Middle frontal gyrus (tissue), 1 donor: ENCODE results near the gene RAVER2.

Source experiments
- DNase-seq: peaks from one replicate; pipeline ENCODE4 v3.0.0-alpha.2; 2015; ENCODE audit warnings: low spot score; ENCODE audit errors: extremely low spot score

The RAVER2 gene

DNA sequence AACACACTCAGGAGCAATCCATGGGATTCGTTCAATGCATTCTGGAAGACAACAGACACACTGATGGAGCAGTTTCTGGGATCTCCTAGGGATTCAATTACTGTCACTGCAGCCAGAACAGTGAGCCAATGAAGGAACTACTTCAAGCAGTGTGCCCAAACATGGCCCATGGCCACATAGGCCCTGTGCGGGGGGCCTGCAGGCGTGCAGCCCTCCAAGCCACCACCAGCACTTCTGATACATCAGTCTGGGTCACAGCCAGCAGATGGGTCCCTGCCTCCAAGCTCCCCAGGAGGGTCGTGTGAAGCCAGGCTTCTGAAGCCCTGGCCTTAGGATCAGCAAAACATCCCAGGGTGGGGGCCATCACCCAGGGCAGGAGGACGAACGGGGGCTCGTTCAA is 99.3 kb downstream of the RAVER2 start:
- DNase-seq = no peak

DNA sequence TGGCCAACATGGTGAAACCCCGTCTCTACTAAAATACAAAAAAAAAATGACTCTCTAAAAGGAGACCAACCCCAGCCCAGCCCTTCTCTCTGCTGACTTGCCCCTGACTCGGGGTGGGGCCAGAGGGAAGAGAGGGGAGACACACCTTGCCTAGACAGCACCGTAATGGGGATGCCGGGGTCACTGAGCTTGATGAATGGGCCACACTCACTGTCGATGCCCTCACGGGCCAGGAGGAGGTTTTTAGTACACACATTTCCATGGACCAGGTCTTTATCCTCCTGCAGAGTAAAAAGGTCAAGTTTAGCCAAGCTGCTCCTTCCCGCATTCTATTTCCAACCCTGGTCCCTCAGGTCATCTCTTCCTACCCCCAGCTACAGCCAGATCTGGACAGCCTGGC is 99.7 kb downstream of the RAVER2 start:
- no peak for DNase-seq

- no peak for DNase-seq
Observed at GRCh38 chr1:64845831-64846425, 101.1 kb downstream of the RAVER2 start.

DNA sequence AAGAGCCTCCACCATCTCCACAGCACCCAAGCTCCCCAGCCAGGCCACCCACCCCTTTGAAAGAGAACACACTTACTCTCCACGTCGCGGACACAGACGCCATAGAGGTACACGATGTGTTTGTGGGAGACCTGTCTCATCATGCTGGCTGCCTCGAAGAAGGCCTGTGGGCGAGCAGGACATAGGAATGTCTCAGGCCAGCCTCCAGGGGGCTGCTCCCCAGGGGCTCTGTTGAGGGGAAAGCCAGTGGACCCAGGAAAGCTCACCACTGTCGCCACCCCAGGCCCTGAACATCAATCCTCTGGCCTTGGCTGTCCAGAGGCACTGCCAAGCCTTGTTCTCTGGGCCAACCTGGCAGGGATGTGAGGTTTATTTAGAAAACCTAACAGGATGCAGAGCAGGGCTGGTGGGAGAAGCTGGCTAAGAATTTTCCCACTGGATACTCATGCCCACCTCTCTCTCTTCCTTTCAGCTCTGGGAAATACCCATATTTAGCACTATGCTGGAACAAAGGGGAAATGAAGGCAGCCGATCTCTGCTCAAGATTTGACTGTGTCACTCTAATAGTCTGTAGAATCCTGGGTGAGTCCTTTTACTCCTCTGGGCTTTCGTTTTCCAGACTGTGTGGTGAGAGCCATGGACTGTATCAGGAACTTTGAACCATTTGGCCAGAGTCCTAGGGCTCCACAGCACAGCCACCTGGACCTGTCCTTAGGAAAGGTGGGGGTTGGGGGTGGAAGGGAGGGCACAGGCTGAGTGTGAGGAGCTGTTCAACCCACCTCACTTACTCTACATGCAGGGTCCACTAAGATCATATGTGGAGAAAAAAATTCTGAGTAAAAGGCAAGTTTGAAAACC is 101.9 kb downstream of the RAVER2 start:
- no peak for DNase-seq

GRCh38 chr1:64847666-64848065 is 102.8 kb downstream of the RAVER2 start:
- DNase-seq = no peak

GRCh38 chr1:64848136-64848535 is 103.3 kb downstream of the RAVER2 start:
- DNase-seq = no peak

- DNase-seq = no peak
Observed at GRCh38 chr1:64848803-64849202, 103.9 kb downstream of the RAVER2 start.

DNA sequence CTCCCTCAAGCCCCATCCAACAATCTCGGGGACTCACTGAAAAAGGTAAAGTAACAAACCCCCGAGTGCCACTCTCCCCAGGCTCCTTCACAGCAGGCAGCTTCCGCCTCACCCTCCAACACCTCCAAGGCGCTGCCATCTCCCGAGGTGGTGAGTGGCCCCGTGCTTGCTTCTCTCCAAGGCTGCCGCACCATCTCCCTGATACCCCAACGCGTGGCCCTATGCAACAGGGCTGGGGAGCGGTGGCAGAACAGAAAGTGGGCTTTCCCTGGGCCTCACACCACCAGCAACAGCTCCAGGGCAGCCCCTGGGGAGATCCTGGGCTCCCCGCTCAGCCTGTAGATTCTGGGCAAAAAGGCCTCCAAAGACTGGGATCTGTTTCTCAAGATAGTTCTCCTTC is 105.1 kb downstream of the RAVER2 start:
- DNase-seq = no peak

DNA sequence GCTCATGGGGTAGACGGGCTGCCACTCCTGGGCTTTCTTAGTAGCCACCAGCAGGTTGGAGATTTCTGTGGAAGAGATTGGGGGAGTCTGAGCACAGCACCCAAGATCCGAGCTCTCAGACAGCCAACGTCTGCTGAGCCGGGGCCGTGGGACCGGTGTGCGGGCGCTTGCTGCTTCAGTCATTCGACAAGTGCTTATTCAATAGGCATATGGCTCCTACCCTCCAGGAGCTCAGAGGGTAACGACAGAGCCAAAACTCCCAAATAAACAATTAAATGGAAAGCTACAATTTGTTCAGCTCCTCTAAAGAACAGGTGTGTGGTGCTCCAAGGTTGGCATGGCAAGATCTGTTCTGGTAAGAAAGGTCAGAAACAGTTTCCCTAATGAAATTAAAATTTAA is 106.0 kb downstream of the RAVER2 start:
- no peak for DNase-seq

DNA sequence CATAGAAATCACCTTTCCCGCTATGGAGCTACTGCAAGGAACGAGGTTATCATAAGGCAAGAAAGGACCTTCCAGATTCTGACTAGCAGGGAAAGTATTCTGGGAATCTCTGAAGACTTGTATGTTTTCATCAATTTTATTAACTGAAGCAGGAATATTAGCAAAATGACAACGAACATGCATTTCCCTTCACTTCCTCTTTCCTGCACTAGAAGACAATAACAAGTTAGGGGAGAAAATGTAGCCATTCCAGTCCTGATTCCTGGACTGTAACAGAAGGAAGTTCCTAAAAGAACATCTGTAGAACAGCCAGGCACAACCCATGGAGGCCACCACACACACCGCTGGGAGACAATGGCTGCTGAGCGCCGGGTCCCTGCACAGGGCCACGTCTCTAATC is 106.8 kb downstream of the RAVER2 start:
- no peak for DNase-seq

DNA sequence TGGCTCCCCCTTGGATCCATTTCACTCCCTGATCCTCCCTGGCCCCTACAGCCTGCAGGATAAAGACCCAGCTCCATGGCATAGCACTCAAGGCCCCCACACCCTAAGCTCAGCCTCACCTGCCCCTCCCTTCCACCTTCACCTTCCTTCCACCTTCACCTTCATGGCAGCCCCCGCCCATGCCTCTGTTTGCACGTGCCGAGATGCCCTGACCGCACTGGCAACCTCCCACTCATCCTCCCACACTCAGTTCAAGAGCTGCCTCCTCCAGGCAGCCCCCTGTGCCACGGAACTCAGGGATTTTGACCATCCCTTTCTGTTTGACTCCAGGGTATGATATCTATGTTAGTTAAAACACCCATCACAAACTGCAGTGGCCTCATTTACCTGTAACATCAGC is 109.8 kb downstream of the RAVER2 start:
- no peak for DNase-seq

GRCh38 chr1:64855557-64855956 is 110.7 kb downstream of the RAVER2 start:
- no peak for DNase-seq

DNA sequence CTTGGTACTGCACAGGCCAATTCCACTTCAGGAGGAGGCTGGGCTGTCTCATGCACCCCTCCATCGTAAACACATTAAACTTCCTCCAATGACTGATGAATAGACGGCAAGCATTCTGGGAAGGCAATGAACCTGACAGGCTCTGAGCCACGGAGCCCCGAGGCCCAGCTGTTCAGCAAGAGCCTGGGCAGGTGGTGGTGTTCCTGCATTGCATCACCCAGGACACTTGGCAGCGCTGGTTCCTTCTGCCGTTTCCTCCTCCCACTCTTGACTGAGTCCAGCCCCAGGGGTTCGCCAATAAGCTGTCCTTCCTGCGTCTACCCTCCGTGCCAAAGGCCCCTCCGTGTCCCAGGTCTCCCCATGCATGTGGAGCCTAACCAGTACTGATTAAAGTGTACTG is 111.7 kb downstream of the RAVER2 start:
- no peak for DNase-seq

GRCh38 chr1:64857347-64857746 is 112.5 kb downstream of the RAVER2 start:
- no peak for DNase-seq

GRCh38 chr1:64861611-64862010 is 116.7 kb downstream of the RAVER2 start:
- DNase-seq = no peak

- DNase-seq = no peak
Observed at GRCh38 chr1:64864018-64864940, 119.4 kb downstream of the RAVER2 start.

- DNase-seq = no peak
Observed at GRCh38 chr1:64865105-64865757, 120.4 kb downstream of the RAVER2 start.

DNA sequence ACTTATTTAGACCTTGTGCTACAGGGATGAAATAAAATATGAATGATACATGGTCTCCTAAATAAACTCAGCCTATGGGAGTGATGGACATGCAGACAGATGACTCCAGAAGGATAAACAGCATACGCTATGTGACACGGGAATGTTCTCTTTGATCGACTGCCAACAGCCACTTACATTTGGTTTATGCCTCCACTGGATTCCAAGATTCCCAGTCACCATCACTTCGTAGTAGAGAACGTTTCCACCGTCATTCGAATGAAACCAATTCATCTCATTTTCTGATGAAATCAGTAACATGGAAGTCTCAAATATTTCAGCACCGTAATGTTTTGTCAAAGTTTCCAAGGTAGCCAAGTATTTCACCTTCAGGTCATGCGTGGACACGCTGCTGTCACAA is 121.8 kb downstream of the RAVER2 start:
- no peak for DNase-seq

GRCh38 chr1:64867266-64867665 is 122.4 kb downstream of the RAVER2 start:
- DNase-seq = no peak

DNA sequence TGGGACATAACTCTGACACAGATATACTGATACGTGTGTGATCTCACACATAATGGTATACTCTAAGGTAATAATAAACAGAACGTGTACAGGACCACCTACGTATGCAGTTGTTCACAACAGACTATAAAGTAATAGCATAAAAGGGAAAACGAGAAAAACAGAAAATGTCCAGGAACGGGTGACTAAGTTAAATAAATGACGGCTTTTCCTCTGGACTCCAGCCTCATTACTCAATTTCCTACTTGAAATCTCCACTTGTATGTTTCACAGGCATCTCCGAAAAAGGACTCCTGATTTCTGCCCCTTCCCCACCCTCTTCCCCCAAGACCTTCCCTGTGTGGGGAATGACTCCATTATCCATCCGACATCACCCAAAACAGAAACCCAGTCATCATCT is 126.4 kb downstream of the RAVER2 start:
- no peak for DNase-seq

- no peak for DNase-seq
Observed at GRCh38 chr1:64872067-64872466, 127.2 kb downstream of the RAVER2 start.
